ENCODE results near the gene KRTAP9-9.
"Not testable (repeated sequence)": the region's sequence is repeated elsewhere in the genome, so short reads cannot be mapped to it uniquely, and the experiment has no call there.

The KRTAP9-9 gene

GRCh38 chr17:41265078-41265477, 9.9 kb downstream of the KRTAP9-9 start, which contains the start of gene KRTAP9-6:
Gene KRTAP9-6, plus strand, starts transcription at chr17:41265378. Its CDS starts 0 bp downstream, at chr17:41265378.
- no peak for DNase-seq (ENCODE audit: low spot score)

- no peak for DNase-seq (ENCODE audit: low spot score)
Observed at GRCh38 chr17:41267711-41268110, 12.5 kb downstream of the KRTAP9-9 start.

DNA sequence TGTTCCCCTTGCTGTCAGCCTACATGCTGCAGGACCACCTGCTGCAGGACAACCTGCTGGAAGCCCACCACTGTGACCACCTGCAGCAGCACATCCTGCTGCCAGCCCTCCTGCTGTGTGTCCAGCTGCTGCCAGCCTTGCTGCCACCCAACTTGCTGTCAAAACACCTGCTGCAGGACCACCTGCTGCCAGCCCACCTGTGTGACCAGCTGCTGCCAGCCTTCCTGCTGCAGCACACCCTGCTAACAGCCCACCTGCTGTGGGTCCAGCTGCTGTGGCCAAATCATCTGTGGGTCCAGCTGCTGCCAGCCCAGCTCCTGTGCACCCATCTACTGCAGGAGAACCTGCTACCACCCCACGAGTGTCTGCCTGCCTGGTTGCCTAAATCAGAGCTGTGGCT, 16.1 kb downstream of the KRTAP9-9 start:
- not testable (repeated sequence) for DNase-seq (ENCODE audit: low spot score)

DNA sequence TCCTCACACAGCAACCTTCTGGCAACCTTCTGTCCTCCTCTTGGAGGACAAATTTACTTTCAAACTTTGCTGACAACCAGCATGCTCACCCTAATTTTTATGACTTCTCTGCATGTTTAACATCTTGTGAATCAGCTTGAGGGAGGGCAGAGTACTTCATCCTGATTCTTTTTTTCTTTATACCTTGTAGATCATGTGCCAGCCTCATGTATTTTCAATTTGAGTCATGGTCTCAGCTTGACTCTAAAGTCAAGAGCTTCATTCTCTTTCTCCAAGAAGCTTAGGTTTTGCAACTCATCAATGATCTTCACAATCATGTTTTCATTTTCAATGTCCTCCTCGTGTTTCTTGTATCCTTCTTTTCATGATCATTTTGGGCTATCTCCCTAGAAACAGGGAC, 16.7 kb downstream of the KRTAP9-9 start:
- no peak for DNase-seq (ENCODE audit: low spot score)

DNA sequence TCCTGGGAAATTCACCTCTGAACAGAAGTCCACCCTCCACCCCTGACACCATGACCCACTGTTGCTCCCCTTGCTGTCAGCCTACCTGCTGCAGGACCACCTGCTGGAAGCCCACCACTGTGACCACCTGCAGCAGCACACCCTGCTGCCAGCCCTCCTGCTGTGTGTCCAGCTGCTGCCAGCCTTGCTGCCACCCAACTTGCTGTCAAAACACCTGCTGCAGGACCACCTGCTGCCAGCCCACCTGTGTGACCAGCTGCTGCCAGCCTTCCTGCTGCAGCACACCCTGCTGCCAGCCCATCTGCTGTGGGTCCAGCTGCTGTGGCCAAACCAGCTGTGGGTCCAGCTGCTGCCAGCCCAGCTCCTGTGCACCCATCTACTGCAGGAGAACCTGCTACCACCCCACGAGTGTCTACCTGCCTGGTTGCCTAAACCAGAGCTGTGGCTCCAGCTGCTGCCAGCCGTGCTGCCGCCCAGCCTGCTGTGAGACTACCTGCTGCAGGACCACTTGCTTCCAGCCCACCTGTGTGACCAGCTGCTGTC, 20.5 kb downstream of the KRTAP9-9 start, which contains the start of gene KRTAP9-7:
Gene KRTAP9-7, plus strand, starts transcription at position 51 of the 543 bp plus-strand sequence. Its CDS starts 0 bp downstream, at position 51.
- not testable (repeated sequence) for DNase-seq (ENCODE audit: low spot score)

GRCh38 chr17:41278176-41278955, 23.2 kb downstream of the KRTAP9-9 start:
- no peak for DNase-seq (ENCODE audit: low spot score)

DNA sequence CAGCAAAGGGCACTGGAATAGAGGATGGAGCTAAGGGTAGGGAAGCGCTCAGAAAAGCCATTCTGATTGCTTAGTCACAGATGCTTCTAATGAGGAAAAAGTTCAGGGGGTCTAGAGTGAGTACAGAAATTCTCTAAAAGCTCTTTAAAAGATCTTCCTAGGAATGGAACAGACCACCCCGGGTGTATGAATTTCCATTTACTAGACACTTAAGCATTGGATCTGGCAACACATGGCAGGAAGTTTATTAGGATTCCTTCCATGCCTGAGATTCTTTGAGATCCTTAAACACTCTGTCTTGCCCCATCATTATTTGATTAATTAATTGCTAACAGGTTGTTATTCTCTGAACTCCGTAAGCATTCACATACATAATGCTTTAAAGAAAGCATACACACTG, 28.9 kb downstream of the KRTAP9-9 start:
- DNase-seq (ENCODE audit: low spot score): no peak

- DNase-seq (ENCODE audit: low spot score): no peak
Observed at GRCh38 chr17:41284546-41284945, 29.4 kb downstream of the KRTAP9-9 start.

DNA sequence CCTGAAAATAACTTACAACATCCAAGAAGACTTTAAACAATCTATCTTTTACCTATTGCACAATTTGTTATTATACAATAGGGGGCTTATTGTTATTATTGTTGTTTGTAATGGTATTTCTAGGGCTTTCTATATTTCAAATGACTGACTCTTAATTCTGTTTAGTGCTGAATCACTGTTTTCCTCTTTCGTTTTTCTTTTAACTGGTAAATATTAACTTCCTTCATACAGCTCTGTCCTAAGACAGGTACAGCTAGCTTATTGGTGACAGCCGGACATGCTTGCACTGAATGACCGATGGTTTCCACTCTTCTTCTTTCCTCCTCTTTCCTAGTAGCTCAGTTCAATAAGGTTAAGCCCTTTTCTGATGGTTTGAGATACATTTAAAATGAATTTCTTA, 31.9 kb downstream of the KRTAP9-9 start:
- no peak for DNase-seq (ENCODE audit: low spot score)

- DNase-seq (ENCODE audit: low spot score): no peak
Observed at GRCh38 chr17:41294016-41294415, 38.8 kb downstream of the KRTAP9-9 start.

DNA sequence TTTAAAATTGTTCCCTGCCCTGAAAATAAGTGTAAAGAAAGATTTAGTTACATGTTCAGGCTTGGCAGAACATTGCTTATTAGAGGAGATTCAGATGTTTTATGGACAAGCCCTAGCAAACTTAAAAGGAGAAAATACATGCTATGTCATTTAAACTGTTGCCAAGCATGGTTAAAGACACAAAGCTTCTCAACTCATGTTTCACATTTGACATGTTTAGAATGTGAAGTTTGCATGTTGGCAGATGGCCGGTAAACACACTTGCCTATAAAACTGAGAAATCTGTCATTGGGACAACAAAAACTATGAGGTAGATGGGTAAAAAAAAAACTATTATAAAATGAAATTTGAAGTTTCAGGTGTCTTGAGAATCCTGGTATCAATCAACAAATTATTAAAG, 41.7 kb downstream of the KRTAP9-9 start:
- no peak for DNase-seq (ENCODE audit: low spot score)

GRCh38 chr17:41298458-41299135, 43.4 kb downstream of the KRTAP9-9 start:
- DNase-seq (ENCODE audit: low spot score): no peak

DNA sequence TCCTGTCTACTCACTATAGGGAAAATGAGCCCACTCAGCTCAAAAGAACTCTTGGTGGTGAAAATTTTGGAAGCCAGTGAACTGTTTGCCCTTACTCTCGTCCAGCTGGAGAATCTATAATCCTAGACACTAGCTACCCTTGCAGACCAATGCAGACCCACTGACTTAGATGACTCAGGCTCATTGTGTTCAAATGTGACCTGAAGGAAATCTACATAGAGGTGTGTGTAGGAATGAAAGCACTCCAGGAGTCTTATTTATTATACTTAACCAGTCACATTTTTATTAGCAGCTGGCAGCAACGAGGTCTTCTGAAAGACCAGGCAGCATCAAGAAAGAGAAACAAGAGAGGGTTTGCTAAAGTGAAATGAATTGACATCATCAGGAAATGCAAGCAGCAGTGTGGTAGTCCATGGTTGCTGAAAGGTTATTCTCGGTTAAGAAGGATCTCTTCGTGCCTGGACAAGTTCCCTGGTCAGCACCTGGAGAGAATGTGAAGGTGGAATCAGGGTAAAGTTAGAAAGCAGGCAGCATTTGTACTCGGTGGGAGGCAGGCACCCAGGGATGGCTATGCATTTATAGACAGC, 46.1 kb downstream of the KRTAP9-9 start:
- no peak for DNase-seq (ENCODE audit: low spot score)

DNA sequence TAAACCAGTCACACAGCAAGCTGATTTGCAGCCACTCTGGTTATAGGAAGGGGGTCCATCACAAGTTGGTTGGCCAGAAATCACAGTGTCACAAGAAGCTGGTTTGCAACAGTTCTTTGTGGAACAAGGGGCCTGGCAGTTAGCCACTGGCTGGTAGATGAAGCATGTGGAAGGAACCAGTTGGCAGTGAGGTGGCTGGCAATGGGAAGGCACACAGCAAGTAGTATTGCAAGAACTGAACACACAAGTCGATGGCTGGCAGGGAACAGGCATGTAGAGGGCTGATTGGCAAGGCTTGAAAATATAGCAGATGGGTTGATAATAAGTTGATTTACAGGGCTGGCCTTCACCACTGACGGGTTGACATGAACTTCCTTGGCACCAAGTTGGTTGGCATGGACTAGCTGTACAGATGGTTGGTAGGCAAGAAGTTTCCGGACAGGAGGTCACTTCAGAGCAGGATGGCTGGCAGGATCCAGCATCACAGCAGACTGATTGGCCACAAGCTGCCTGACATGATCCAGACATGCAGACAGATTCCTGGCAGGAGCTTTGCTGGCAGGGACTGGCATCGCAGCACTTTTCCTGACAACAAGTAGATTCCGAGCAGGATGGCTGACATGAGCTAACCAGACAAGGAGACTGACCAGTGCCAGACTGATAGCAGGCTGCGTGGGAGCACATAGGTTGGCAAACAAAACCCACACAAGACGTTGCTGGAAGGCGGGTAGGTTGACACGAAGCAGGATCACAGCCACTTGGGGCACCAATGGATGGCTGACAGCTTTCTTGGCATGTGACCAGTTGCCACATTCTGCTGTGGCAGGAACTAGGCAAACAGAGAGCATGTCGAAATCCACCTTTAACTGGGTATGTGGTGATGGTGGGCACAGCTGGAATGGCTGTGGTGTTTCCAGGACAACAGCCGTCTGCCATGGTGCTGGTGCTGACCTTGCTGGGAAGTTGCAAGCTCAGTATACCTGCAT, 47.0 kb downstream of the KRTAP9-9 start, which contains the start of gene KRTAP29-1:
Gene KRTAP29-1, minus strand, starts transcription at position 936 of the 986 bp plus-strand sequence. Its CDS starts 0 bp downstream, at position 936.
- DNase-seq (ENCODE audit: low spot score): no peak

- DNase-seq (ENCODE audit: low spot score): no peak
Observed at GRCh38 chr17:41302981-41303380, 47.8 kb downstream of the KRTAP9-9 start.

DNA sequence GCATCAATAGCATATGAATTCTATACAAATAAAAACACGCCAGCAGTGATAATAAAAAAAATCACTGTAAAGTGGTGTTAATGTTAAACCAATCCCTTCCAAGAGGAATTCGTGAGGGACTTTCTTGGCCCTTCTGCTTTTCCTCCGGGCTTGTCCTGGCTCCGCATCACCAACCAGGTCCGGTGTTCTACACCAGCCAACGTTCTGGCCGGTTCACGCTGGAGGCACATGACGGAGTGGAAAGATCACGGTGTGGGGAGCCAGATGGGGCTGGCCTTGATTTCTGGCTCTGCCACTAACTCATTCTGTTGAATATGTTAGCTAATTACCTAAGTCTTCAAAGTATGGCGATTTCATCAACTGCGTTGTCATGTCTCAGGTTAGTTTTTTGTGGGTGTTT, 48.9 kb downstream of the KRTAP9-9 start:
- DNase-seq (ENCODE audit: low spot score): no peak

Data from D341Med (cell line).